Cardiac septum (tissue), 1 donor: Measurements from ENCODE around the gene PLXDC2. TPM values are rescaled to one million over a fixed set of nuclear protein-coding genes. Genes with fewer than 3 reads are reported as not detected.
"Not testable (repeated sequence)": the region's sequence is repeated elsewhere in the genome, so short reads cannot be mapped to it uniquely, and the experiment has no call there.

Experiments used
- DNase-seq: peaks from one replicate; pipeline ENCODE4 v3.0.0-alpha.2; 2020; ENCODE audit warnings: low spot score
- intact Hi-C: fragments of 100-400 bp; cut with DNase I; formaldehyde crosslinking; loops from one replicate; pipeline ENCODE4 v1.14.0; 2022
- total RNA-seq: library from RNA; stranded (reverse); fragmentation: NEBNext Ultra II Directional; extraction: Animal tissue kit (Norgen Biotek cat#: 25700); gene quantifications from one replicate; pipeline ENCODE4 v1.2.1, GENCODE V29; 2021
- donor health status: DM: no; HTN: no; CAD: no.

The PLXDC2 gene
- total RNA-seq, 1 donor from 2014 or later, result 22.6 TPM

DNA sequence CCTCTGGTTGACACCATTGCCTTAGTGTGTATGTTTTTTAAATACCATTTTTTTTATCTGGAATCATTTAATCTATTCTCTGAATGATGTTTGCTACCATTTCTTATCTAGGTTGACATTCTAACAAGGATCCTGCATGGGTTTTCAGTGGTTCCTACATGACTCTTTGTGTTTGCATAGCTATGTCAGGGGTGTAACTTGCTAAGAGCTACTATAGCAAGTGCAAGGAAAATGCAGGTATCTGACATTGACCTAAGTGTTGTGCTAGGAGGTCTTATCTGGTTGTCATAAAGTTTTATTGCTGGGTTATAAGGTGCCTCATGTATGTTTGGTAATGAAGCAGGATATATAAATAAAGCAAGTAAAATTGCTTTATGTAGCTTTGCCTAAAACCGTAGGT lies 183.2 kb downstream of the PLXDC2 start:
- intact Hi-C loops, result no loop called here

DNA sequence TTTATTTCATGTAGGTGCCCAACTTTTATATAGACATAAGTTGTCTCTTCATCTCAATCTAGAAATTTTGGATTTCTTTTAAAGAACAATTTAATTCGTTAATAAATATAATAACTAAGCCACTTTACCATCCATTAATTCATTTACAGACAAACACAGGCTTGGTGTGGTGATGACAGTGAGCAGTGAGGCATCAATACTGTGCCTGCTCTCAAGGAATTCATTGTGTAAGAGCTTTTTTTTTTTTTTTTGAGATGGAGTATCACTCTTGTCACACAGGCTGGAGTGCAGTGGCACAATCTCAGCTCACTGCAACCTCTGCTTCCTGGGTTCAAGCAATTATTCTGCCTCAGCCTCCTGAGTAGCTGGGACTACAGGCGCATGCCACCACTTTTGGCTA lies 185.8 kb downstream of the PLXDC2 start:
- DNase-seq, result not testable (repeated sequence)
- intact Hi-C loops, result loop anchor here (5.0 to 10.0 kb wide), 2 partner anchors 65 to 177 kb away; no protein-coding TSS in a partner anchor

More for the DNA sequence above, 183.2 kb downstream of the PLXDC2 start:
- DNase-seq, result no peak

DNA sequence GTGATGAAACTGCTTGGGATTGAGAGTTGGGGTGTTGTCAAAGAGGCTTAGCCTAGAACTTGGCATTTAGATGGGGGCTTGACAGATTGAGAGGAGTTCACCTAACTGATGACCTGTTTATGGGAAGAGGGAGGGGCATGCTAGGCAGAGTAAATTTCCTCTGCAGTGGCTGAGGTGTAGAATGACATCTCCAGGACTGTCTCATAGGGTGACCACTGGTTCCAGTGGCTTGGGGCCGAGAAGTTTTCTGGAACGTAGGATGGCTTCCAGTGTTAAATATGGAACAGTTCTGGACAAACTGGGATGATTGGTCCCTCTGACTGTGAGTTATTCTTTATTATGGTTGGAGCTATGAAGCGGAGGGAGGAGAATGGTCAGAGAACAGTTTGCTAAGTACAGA lies 186.4 kb downstream of the PLXDC2 start:
- intact Hi-C loops, result loop anchor here (5.0 to 10.0 kb wide), 2 partner anchors 65 to 178 kb away; no protein-coding TSS in a partner anchor
- no peak for DNase-seq

DNA sequence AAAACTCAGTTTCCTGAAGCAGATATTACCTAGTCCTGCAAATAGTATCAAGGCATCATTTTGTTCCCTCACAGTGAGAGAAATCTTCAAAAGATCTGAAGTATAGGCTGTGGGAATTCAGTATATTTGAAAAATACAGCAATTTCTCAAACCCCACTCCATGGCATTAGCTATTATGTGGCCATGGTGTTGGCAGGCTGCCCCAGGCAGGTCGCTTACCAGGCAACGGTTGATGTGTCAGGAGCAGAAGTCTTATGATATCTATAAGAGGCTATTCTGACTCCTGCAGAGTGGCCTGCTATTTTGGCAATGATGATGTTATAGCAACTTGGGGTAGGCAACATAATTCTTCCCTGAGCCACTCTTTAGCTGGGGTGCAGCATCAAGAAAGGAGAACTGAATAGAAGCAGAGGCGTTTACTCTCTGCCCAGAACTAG lies 187.9 kb downstream of the PLXDC2 start:
- no peak for DNase-seq
- intact Hi-C loops, result loop anchor here (5.0 to 10.0 kb wide), 2 partner anchors 67 to 179 kb away; no protein-coding TSS in a partner anchor

DNA sequence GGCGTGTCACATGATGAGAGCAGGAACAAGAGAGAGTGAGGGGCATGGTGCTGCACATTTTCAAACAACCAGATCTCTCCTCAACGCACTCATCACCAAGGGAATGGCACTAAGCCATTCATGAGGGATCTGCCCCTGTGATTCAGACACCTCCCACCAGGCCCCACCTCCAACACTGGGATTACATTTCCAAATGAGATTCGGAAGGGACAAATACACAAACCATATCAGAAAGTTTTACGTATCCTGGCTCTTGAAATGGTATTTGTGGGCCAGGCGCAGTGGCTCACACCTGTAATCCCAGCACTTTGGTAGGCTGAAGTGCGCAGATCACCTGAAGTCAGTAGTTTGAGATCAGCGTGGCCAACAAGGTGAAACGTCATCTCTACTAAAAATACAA lies 189.4 kb downstream of the PLXDC2 start:
- intact Hi-C loops, result loop anchor here (10.0 kb wide), 1 partner anchor 181 kb away; no protein-coding TSS in a partner anchor
- DNase-seq, result no peak

DNA sequence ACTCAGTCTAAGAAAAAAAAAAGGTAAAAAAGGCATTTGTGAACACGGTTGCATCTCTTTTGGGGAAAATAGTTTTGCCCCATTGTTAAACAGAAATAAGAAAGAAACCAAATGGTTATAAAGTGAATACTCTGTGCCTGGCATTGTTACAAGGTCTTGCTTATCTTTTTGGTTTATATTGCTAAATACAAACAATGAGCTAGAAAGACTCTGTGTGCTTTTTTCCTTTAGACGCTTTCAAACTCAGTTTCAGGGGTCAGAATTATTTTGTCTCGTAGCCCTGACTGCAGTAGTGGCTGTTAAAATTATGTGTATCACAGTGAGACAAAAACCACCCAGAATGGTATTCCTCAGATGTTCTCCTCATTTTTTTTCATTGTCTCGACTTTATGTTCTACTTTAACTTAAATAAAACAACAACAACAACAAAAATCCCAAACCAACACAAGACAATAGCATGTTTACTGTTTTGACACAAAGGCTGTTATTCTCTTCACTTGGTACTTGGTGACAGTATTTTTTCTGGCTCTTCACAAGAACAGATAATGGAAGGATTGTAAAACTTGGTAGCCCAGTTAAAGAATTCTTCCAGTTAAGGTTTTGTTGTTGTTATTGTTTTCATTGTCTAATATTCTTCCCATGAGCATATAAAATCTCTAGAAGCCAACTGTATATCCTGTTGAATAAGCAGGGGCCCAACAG lies 190.1 kb downstream of the PLXDC2 start:
- no peak for DNase-seq
- intact Hi-C loops, result loop anchor here (10.0 kb wide), 1 partner anchor 182 kb away; no protein-coding TSS in a partner anchor

DNA sequence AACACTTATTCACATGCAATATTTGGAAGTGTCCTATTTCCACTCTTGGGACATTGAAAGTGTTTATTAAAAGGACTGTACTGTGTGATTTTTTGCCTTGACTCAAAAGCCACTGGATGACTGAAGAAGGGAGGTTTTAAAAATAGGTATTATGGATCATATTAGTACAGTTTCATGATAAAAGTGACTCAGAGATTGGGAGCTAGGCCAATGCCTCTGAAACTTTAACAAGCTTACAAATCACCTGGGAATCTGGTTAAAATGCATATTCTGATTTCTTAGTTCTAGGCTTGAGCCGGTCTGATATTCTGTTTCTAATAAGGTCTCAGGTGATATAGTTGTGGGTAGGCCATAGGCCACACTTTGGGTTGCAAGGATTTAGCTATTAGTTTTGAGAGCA lies 191.2 kb downstream of the PLXDC2 start:
- intact Hi-C loops, result loop anchor here (10.0 kb wide), 1 partner anchor 183 kb away; no protein-coding TSS in a partner anchor
- no peak for DNase-seq

DNA sequence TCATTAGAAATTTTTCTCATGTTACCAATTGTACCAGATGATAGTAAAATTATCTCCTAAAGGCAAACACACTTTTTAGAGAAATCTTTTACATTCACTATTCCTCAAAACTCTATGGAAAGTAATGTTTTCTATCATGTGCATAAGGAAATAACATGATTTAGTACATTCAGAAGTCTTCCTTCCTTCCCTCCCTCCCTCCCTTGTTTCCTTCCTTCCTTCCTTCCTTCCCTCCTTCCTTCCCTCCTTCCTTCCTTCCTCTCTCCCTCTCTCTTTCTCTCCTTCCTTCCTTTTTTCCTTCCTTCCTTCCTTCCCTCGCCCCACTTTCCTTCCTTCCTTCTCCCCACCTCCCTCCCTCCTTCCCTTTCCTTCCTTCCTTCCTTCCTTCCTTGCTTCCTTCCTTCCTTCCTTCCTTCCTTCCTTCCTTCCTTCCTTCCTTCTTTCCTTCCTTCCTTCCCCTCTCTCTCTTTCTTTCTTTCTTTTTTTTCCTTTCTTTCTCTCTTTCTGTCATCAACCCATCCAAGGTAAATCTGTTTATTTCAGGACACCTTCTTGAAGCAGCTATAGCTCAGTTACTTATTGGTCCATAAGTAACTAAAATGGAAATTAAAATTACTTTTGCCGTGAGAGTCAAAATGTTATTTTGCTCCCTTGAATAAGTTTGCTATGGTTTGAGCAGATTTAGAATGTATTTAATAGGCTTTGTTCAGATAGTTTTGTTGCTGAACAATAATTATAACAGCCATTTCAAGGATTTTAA lies 197.9 kb downstream of the PLXDC2 start:
- intact Hi-C loops, result no loop called here
- no peak for DNase-seq

DNA sequence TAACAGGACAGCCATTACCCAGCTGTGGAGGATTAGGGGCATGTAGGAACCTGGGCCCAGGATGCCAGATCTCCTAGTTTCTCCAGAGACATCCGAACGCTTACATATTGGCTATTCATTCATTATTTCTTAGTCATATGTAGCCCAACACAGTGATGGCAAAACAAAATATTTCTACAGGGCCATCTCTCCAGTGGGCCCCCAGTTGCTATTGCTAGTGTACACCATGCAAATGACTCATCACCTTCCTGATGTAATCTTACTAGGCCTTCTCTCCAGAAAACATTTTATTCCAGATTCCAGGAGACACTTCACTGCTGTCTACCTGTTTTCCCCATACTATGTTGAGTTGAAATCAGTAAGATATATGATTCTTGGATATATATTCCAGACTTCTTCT lies 201.7 kb downstream of the PLXDC2 start:
- no peak for DNase-seq
- intact Hi-C loops, result no loop called here

DNA sequence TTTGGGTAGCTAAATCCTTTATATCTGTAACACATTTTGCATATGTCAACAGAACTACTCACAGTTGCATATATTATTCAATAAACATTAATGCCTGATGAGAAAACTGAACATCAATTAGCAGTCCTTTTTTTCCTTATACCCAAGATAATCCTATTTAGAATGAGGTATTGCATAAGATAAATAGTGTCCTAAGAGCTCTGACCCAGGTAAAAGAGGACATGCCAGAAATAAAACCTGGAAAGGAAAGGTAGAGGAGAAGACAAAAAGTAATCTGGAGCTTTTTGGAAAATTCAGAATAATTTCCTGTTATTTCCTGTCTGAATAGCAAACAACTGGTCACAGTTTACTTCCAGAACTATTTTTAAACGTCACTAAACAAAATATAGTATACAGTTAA lies 204.4 kb downstream of the PLXDC2 start:
- intact Hi-C loops, result no loop called here
- DNase-seq, result no peak

DNA sequence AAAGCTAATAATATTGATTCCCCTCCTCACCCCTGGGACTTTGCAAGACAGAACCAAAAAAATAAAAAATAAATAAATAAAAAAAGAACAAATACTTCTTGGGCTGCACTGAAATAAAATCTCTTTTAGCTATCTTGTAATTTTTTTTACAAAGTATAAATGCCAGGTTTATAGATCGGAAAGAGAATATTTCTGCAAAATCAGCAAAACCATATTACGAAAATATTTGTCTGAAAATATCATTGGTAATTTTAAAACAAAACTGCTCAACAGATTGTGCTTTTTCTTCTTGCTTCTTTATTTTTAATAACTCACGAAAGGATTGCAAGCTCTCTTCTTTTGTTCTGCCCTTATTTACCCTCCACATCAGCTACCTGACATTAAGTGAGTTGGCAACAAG lies 213.3 kb downstream of the PLXDC2 start:
- DNase-seq, result no peak
- intact Hi-C loops, result no loop called here

DNA sequence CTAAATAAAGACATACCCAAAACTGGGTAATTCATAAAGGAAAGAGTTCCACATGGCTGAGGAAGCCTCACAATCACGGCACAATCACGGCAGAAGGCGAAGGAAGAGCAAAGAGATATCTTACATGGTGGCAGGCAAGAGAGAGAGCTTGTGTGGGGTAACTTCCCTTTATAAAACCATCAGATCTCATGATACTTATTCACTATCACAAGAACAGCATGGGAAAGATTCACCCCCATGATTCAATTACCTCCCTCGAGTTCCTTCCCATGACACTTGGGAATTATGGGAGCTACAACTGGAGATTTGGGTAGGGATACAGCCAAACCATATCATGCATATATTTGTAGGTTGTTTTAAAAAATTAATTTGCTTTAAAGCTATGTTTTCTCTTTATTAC lies 217.2 kb downstream of the PLXDC2 start:
- no peak for DNase-seq
- intact Hi-C loops, result no loop called here

DNA sequence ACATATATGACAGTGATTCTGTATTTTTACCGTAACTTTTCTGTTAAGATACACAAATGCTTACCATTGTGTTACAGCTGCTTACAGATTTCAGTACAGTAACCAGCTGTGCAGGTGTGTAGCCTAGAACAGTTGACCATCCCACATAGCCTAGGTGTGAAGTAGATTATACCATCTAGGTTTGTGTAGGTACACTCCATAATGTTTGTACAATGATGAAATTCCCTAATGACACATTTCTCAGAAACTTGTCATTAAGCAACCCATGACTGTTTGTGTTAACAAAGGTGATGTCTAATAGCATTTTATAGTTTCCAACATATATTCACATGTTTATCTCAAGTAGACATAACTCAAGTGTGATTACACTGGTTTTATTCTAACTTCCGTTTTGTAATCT lies 218.5 kb downstream of the PLXDC2 start:
- no peak for DNase-seq
- intact Hi-C loops, result no loop called here

DNA sequence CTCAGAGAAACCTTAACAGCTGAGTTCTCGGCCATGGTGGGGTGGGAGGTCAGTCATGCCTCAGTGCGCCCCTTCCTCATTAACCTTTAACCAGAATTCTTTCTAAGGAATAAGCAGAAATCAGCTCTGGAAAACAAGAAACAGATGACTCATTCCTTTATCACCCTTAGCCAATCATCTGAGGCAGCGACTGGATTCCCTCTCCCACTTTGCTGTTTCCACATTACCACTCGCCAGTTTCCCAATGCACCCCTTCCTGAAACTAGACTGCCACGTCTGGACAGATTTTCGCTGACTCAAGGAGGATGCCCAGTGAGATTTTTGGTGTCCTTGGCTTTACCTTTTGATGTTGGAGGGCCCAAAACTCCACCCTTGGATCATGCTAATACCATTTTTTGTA lies 223.8 kb downstream of the PLXDC2 start:
- DNase-seq, result no peak
- intact Hi-C loops, result no loop called here

DNA sequence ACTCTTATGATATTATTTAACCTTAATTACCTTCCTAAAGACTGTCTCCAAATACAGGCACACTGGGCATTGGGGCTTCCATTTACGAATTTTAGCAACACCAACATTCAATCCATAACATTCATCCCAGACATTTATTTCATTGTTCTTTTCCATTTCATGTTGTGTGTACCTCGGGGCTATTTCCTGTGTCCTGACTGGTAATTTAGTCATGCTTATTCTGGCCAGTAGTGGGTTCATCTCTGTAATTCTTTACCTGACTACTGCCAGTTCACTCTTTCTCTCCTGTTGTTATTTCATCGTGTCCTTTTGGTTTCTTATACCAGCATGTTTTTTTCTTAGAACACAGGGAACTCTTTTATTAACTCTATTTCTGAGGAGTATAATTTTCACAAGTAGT lies 225.7 kb downstream of the PLXDC2 start:
- intact Hi-C loops, result no loop called here
- DNase-seq, result no peak

DNA sequence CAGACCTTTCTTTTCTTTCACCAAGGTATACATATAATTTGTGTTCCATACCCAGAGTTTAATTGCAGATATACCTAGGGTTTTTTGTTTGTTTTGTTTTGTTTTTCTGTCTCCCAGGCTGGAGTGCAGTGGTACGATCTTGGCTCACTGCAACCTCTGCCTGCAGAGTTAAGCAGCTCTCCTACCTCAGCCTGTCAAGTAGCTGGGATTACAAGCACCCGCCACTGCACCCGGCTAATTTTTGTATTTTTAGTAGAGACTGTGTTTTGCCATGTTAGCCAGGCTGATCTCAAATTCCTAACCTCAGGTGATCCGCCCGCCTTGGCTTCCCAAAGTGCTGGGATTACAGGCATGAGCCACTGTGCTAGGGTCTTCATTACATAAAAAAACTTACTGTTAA lies 228.9 kb downstream of the PLXDC2 start:
- DNase-seq, intact Hi-C loops: not testable (repeated sequence)

DNA sequence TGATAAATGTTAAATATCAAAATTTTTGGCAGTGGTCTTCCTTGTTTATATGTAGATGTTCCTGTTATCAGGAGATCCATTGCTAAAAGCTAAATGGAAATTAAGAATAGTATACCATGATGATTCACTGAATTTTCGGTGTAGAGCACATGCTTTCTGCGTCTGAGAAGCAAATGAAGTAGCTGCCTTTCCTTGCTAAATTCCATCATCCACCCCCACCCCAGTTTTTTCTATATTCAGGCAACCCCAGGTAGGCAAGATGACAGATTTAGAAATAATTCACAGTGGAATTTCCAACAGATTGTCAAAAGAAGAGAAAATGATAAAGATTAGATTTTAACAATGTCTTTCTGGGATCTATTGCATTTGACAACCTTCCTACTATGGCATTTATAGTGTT lies 231.9 kb downstream of the PLXDC2 start:
- no peak for DNase-seq
- intact Hi-C loops, result no loop called here

DNA sequence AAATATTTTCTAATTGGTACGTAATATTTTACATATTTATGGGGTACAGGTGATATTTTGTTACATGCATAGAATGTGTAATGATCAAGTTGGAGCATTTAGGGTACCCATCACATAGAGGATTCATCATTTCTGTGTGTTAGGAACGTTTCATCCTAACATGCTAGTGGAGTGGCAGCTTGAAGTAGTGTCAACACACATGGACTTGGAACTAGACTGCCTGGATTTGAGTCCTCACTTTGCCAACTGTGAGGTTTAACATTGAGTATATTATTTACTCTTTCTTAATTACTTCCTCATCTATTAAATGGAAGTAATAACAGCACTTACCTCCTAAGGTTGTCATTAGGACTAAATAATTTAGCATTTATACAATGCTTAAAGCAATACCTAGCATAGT lies 241.9 kb downstream of the PLXDC2 start:
- DNase-seq, result no peak
- intact Hi-C loops, result no loop called here

DNA sequence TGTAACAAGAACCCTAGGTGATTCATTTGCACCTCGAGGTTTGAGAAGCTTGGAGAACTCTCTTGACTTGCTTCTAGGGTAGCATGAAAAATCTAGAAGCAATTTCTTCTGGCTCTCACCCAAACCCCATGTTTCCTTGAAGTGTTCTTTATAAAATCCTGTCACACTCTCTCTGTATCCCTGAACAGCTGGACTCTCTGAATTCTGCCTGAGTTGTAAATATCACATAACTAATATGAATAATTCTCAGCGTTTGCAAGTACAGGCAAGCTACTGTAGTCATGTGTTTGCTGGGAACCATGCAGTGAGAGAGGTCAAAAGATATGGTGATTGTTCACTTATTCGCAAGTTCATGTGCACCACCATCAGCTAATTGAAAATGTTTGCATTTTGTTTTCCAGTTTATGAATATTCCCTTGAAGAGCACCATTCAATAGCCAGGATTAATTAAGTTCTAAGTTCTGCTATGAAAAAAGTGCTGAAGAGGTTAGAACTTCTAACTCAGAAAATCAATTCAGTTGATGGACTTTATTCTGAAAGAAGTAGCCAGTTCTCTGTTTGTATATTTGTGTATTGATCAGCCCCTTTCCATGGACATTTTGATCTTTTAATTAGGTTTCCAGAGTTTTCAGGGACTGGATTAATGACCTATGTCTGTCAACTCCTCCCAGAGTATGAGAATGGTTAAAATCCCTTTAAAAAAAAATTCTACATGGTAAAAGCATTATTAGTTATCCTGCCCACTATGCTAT lies 243.0 kb downstream of the PLXDC2 start:
- intact Hi-C loops, result no loop called here
- no peak for DNase-seq

DNA sequence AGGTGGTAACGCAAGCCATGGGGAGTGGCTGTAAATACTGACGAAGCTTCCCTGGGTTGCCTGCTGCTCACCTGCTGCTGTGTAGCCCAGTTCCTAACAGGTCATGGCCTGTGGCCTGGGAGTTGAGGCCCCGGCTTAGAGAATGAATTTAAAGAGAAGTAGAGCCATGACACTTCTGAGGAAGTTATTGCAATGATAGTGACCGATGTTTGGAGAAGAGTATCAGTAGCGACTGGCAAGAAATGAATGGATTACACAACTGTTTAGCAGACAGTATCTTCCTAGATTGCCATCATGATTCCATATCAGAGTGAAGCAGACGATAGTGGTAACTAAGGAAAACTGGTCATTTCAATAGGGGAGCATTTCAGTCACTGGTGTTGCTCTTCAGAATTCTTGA lies 249.6 kb downstream of the PLXDC2 start:
- intact Hi-C loops, result no loop called here
- no peak for DNase-seq
